HG03460 (cell line): ENCODE results near the gene PCBP3.
"Not testable (repeated sequence)": the region's sequence is repeated elsewhere in the genome, so short reads cannot be mapped to it uniquely, and the experiment has no call there.

ENCODE experiments used
- ATAC-seq: cut with Tn5 transposase; IDR thresholded peaks from one replicate; pipeline ENCODE4 v1.9.1; 2021; ENCODE audit not compliant: unreplicated experiment

Gene PCBP3

GRCh38 chr21:45612665-45613019, 30.9 kb upstream of the PCBP3 start:
- not testable (repeated sequence) for ATAC-seq

GRCh38 chr21:45613396-45613795, 30.1 kb upstream of the PCBP3 start:
- ATAC-seq = no peak

- ATAC-seq = no peak
Measured at GRCh38 chr21:45613881-45614280, 29.6 kb upstream of the PCBP3 start.

- ATAC-seq = no peak
Measured at GRCh38 chr21:45615145-45615711, 28.3 kb upstream of the PCBP3 start.

GRCh38 chr21:45617021-45617921, 26.3 kb upstream of the PCBP3 start:
- no peak for ATAC-seq

- no peak for ATAC-seq
Measured at GRCh38 chr21:45618287-45618686, 25.2 kb upstream of the PCBP3 start.

- no peak for ATAC-seq
Measured at GRCh38 chr21:45618846-45619485, 24.6 kb upstream of the PCBP3 start.

GRCh38 chr21:45620201-45620923, 23.2 kb upstream of the PCBP3 start:
- ATAC-seq = no peak

GRCh38 chr21:45621435-45622331, 21.8 kb upstream of the PCBP3 start:
- ATAC-seq = not testable (repeated sequence)

GRCh38 chr21:45622416-45623097, 21.0 kb upstream of the PCBP3 start:
- ATAC-seq = no peak

GRCh38 chr21:45623436-45623835, 20.1 kb upstream of the PCBP3 start:
- ATAC-seq = no peak

- not testable (repeated sequence) for ATAC-seq
Measured at GRCh38 chr21:45626127-45626526, 17.4 kb upstream of the PCBP3 start.

GRCh38 chr21:45629046-45629981, 14.2 kb upstream of the PCBP3 start:
- ATAC-seq = no peak

GRCh38 chr21:45630066-45630694, 13.3 kb upstream of the PCBP3 start:
- no peak for ATAC-seq

- no peak for ATAC-seq
Measured at GRCh38 chr21:45630876-45631275, 12.6 kb upstream of the PCBP3 start.

GRCh38 chr21:45631540-45631939, 12.0 kb upstream of the PCBP3 start:
- ATAC-seq = no peak

GRCh38 chr21:45632160-45632559, 11.4 kb upstream of the PCBP3 start:
- ATAC-seq = no peak

- no peak for ATAC-seq
Measured at GRCh38 chr21:45632637-45633251, 10.8 kb upstream of the PCBP3 start.
